WTC11 (cell line): ENCODE data around the gene CEP170B. TPM values are rescaled to one million over a fixed set of nuclear protein-coding genes. Genes with fewer than 3 reads are reported as not detected.

Source experiments
- ATAC-seq: fragments of 200-7000 bp; cut with Tn5 transposase; 2 replicates; pipeline ENCODE4 v1.10.0; 2021; ENCODE audit warnings: mild to moderate bottlenecking, moderate library complexity
- CTCF ChIA-PET: fragments of 300-600 bp; sonication (Branson Sonifier 250); formaldehyde crosslinking; loops from one replicate; lab custom pipeline; 2021; ENCODE audit warnings: antibody characterized with exemption; lab: Charles Lee
- POLR2A ChIA-PET: fragments of 350-600 bp; sonication (Branson Sonifier 250); formaldehyde crosslinking; loops from one replicate; lab custom pipeline; 2021; ENCODE audit warnings: antibody characterized with exemption; lab: Charles Lee
- DNase-seq: peaks from one replicate; pipeline ENCODE4 v3.0.0; 2021; ENCODE audit warnings: low spot score
- H3K27ac Mint-ChIP-seq: 2 replicates; pipeline ENCODE4 v1.8.0; 2021; ENCODE audit warnings: mixed read lengths
- H3K27me3 Mint-ChIP-seq: 2 replicates; pipeline ENCODE4 v1.8.0; 2021; ENCODE audit warnings: low read depth, mild to moderate bottlenecking, moderate library complexity, mixed read lengths
- H3K36me3 Mint-ChIP-seq: 2 replicates; pipeline ENCODE4 v1.8.0; 2021; ENCODE audit warnings: mixed read lengths
- H3K4me1 Mint-ChIP-seq: 2 replicates; pipeline ENCODE4 v1.8.0; 2022; ENCODE audit warnings: mixed read lengths
- H3K4me3 Mint-ChIP-seq: 2 replicates; pipeline ENCODE4 v1.8.0; 2021; ENCODE audit warnings: mild to moderate bottlenecking, moderate library complexity, mixed read lengths
- H3K9me3 Mint-ChIP-seq: 2 replicates; pipeline ENCODE4 v1.8.0; 2021; ENCODE audit warnings: mixed read lengths
- CREB1 ChIP-seq: sonication (generic); formaldehyde crosslinking; IDR thresholded peaks from 2 replicates; pipeline ENCODE4 v1.8.0; 2023; ENCODE audit warnings: mild to moderate bottlenecking, missing genetic modification reagents
- FOXJ3 ChIP-seq: sonication (generic); formaldehyde crosslinking; IDR thresholded peaks from 2 replicates; pipeline ENCODE4 v1.9.0; 2021; ENCODE audit warnings: missing genetic modification reagents, mild to moderate bottlenecking, borderline replicate concordance
- GRHL2 ChIP-seq: fragments of 250-450 bp; sonication (Bioruptor Pico); IDR thresholded peaks from 2 replicates; pipeline ENCODE4 v1.8.0; 2022; ENCODE audit warnings: mild to moderate bottlenecking, moderate library complexity; ENCODE audit not compliant: insufficient replicate concordance, severe bottlenecking
- JUN ChIP-seq: sonication (generic); formaldehyde crosslinking; IDR thresholded peaks from 2 replicates; pipeline ENCODE4 v1.8.0; 2023; ENCODE audit warnings: mild to moderate bottlenecking, missing genetic modification reagents
- TP53 ChIP-seq: sonication (generic); formaldehyde crosslinking; IDR thresholded peaks from 2 replicates; pipeline ENCODE4 v1.8.1; 2023; ENCODE audit warnings: mild to moderate bottlenecking, missing genetic modification reagents
- ZNF121 ChIP-seq: sonication (generic); formaldehyde crosslinking; IDR thresholded peaks from 2 replicates; pipeline ENCODE4 v1.8.0; 2023; ENCODE audit warnings: missing genetic modification reagents
- total RNA-seq: library from RNA; stranded (reverse); gene quantifications from 3 replicates; pipeline ENCODE4 v1.2.3, GENCODE V29; 2021
- TF ChIP-seq, protein P1 (sequence below): fragments of 250-450 bp; sonication (Bioruptor Pico); IDR thresholded peaks from 2 replicates; pipeline ENCODE4 v1.9.0; 2021; ENCODE audit warnings: mild to moderate bottlenecking, borderline replicate concordance
- TF ChIP-seq, protein P2 (sequence below): sonication (generic); formaldehyde crosslinking; IDR thresholded peaks from 2 replicates; pipeline ENCODE4 v1.8.1; 2022; ENCODE audit warnings: missing genetic modification reagents, borderline replicate concordance
- TF ChIP-seq, protein P3 (sequence below): sonication (generic); formaldehyde crosslinking; IDR thresholded peaks from 2 replicates; pipeline ENCODE4 v1.8.0; 2022; ENCODE audit warnings: mild to moderate bottlenecking, missing genetic modification reagents
- TF ChIP-seq, protein P4 (sequence below): fragments of 250-450 bp; sonication (Bioruptor Pico); IDR thresholded peaks from 2 replicates; pipeline ENCODE4 v1.9.0; 2021; ENCODE audit warnings: moderate library complexity, mild to moderate bottlenecking, inconsistent platforms, borderline replicate concordance
- TF ChIP-seq, protein P5 (sequence below): sonication (generic); formaldehyde crosslinking; IDR thresholded peaks from 2 replicates; pipeline ENCODE4 v1.8.1; 2022; ENCODE audit warnings: low read depth, missing genetic modification reagents, borderline replicate concordance
- TF ChIP-seq, protein P6 (sequence below): sonication (generic); formaldehyde crosslinking; IDR thresholded peaks from 2 replicates; pipeline ENCODE4 v1.8.0; 2022; ENCODE audit warnings: missing genetic modification reagents
- TF ChIP-seq, protein P7 (sequence below): sonication (generic); formaldehyde crosslinking; IDR thresholded peaks from 2 replicates; pipeline ENCODE4 v1.8.1; 2023; ENCODE audit warnings: mild to moderate bottlenecking, missing genetic modification reagents, borderline replicate concordance
- TF ChIP-seq, protein P8 (sequence below): sonication (generic); formaldehyde crosslinking; IDR thresholded peaks from 2 replicates; pipeline ENCODE4 v1.8.0; 2022; ENCODE audit warnings: mild to moderate bottlenecking, missing genetic modification reagents

Gene CEP170B
- total RNA-seq, 1 experiment from 2014 or later = 47.0 TPM

DNA sequence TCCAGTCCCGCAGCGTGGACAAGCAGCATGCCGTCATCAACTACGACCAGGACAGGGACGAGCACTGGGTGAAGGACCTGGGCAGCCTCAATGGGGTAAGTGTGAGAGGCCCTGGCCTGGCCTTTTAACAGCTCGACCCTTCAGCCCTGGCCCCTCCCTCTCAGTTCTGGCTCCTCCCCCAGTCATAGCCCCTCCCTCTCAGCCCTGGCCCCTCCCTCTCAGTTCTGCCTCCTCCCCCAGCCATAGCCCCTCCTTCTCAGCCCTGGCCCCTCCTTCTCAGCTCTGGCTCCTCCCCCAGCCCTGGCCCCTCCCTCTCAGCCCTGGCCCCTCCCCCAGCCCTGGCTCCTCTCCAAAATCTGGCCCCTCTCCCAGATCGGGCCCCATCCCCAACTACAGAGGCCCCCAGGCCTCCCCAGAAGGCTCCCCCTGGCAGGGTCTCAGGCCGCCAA is 11.2 kb downstream of the CEP170B start (continued):
- TF ChIP-seq, protein P1, sequence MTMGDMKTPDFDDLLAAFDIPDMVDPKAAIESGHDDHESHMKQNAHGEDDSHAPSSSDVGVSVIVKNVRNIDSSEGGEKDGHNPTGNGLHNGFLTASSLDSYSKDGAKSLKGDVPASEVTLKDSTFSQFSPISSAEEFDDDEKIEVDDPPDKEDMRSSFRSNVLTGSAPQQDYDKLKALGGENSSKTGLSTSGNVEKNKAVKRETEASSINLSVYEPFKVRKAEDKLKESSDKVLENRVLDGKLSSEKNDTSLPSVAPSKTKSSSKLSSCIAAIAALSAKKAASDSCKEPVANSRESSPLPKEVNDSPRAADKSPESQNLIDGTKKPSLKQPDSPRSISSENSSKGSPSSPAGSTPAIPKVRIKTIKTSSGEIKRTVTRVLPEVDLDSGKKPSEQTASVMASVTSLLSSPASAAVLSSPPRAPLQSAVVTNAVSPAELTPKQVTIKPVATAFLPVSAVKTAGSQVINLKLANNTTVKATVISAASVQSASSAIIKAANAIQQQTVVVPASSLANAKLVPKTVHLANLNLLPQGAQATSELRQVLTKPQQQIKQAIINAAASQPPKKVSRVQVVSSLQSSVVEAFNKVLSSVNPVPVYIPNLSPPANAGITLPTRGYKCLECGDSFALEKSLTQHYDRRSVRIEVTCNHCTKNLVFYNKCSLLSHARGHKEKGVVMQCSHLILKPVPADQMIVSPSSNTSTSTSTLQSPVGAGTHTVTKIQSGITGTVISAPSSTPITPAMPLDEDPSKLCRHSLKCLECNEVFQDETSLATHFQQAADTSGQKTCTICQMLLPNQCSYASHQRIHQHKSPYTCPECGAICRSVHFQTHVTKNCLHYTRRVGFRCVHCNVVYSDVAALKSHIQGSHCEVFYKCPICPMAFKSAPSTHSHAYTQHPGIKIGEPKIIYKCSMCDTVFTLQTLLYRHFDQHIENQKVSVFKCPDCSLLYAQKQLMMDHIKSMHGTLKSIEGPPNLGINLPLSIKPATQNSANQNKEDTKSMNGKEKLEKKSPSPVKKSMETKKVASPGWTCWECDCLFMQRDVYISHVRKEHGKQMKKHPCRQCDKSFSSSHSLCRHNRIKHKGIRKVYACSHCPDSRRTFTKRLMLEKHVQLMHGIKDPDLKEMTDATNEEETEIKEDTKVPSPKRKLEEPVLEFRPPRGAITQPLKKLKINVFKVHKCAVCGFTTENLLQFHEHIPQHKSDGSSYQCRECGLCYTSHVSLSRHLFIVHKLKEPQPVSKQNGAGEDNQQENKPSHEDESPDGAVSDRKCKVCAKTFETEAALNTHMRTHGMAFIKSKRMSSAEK (CRISPR knock-in tag) = no peak
- TF ChIP-seq CREB1 = no peak
- TF ChIP-seq, protein P2, sequence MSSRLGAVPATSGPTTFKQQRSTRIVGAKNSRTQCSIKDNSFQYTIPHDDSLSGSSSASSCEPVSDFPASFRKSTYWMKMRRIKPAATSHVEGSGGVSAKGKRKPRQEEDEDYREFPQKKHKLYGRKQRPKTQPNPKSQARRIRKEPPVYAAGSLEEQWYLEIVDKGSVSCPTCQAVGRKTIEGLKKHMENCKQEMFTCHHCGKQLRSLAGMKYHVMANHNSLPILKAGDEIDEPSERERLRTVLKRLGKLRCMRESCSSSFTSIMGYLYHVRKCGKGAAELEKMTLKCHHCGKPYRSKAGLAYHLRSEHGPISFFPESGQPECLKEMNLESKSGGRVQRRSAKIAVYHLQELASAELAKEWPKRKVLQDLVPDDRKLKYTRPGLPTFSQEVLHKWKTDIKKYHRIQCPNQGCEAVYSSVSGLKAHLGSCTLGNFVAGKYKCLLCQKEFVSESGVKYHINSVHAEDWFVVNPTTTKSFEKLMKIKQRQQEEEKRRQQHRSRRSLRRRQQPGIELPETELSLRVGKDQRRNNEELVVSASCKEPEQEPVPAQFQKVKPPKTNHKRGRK (CRISPR knock-in tag) = no peak
- TF ChIP-seq, protein P3, sequence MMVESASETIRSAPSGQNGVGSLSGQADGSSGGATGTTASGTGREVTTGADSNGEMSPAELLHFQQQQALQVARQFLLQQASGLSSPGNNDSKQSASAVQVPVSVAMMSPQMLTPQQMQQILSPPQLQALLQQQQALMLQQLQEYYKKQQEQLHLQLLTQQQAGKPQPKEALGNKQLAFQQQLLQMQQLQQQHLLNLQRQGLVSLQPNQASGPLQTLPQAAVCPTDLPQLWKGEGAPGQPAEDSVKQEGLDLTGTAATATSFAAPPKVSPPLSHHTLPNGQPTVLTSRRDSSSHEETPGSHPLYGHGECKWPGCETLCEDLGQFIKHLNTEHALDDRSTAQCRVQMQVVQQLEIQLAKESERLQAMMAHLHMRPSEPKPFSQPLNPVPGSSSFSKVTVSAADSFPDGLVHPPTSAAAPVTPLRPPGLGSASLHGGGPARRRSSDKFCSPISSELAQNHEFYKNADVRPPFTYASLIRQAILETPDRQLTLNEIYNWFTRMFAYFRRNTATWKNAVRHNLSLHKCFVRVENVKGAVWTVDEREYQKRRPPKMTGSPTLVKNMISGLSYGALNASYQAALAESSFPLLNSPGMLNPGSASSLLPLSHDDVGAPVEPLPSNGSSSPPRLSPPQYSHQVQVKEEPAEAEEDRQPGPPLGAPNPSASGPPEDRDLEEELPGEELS = no peak
- TF ChIP-seq, protein P4, sequence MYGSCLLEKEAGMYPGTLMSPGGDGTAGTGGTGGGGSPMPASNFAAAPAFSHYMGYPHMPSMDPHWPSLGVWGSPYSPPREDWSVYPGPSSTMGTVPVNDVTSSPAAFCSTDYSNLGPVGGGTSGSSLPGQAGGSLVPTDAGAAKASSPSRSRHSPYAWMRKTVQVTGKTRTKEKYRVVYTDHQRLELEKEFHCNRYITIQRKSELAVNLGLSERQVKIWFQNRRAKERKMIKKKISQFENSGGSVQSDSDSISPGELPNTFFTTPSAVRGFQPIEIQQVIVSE = no peak
- no peak for TF ChIP-seq ZNF121 (CRISPR knock-in tag)

DNA sequence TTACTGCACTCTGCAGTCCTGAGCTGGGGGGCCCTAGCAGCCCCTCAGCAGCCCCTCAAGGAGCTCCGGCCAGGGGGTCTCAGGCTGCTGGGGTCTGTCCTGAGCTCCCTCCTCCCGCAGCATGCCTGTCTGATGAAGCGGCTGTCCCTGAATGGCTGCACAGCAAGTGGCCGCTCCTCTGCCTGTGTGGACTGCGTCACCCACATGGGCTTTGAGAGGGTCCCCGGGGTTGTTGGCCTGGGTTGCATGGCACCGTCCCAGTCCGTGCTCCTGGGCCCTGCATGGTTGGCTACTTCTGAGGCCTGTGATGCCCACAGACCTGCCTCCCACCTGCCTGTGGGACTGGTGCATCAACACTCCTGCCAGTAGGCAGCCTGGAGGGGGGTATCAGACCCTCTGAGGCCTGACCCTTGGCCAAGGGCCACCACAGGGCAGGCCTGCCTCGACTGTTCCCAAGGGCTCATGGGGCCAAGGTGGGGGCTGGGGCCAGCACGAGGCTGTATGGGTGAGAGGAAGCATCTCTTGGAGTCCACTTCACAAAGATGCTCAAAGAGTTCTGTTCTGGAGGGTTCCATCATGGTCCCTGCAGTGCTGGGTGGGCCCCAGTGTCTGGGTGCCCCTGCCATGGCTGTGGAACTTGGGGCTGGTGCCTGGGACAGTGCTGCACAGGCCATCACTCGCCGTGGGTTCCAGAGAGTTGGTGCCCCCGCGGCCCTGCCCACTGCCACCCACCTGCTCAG is 12.2 kb downstream of the CEP170B start:
- POLR2A ChIA-PET = no interaction called here
- Mint-ChIP-seq H3K9me3 (no peaks in the 10 kb centered on the region), H3K36me3 (0 out of 2 replicates have a peak, but pooled peaks cover 2% of the 10 kb centered on the region), H3K4me1 (peaks cover 16% of the 10 kb centered on the region), H3K27ac (no peak overlapping the region), H3K27me3 (no peaks in the 10 kb centered on the region), H3K4me3 (no peak overlapping the region)
- CTCF ChIA-PET = interaction anchor here (0.6 to 2.0 kb wide), 8 partner anchors 21 to 977 kb away, joined by 3 to 19 read pairs (median 4); partner anchors contain the start of gene SIVA1
- DNase-seq (no peak), ATAC-seq (no peak)
- TF ChIP-seq, protein P5, sequence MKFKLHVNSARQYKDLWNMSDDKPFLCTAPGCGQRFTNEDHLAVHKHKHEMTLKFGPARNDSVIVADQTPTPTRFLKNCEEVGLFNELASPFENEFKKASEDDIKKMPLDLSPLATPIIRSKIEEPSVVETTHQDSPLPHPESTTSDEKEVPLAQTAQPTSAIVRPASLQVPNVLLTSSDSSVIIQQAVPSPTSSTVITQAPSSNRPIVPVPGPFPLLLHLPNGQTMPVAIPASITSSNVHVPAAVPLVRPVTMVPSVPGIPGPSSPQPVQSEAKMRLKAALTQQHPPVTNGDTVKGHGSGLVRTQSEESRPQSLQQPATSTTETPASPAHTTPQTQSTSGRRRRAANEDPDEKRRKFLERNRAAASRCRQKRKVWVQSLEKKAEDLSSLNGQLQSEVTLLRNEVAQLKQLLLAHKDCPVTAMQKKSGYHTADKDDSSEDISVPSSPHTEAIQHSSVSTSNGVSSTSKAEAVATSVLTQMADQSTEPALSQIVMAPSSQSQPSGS (CRISPR knock-in tag) = no peak
- TF ChIP-seq, protein P6, sequence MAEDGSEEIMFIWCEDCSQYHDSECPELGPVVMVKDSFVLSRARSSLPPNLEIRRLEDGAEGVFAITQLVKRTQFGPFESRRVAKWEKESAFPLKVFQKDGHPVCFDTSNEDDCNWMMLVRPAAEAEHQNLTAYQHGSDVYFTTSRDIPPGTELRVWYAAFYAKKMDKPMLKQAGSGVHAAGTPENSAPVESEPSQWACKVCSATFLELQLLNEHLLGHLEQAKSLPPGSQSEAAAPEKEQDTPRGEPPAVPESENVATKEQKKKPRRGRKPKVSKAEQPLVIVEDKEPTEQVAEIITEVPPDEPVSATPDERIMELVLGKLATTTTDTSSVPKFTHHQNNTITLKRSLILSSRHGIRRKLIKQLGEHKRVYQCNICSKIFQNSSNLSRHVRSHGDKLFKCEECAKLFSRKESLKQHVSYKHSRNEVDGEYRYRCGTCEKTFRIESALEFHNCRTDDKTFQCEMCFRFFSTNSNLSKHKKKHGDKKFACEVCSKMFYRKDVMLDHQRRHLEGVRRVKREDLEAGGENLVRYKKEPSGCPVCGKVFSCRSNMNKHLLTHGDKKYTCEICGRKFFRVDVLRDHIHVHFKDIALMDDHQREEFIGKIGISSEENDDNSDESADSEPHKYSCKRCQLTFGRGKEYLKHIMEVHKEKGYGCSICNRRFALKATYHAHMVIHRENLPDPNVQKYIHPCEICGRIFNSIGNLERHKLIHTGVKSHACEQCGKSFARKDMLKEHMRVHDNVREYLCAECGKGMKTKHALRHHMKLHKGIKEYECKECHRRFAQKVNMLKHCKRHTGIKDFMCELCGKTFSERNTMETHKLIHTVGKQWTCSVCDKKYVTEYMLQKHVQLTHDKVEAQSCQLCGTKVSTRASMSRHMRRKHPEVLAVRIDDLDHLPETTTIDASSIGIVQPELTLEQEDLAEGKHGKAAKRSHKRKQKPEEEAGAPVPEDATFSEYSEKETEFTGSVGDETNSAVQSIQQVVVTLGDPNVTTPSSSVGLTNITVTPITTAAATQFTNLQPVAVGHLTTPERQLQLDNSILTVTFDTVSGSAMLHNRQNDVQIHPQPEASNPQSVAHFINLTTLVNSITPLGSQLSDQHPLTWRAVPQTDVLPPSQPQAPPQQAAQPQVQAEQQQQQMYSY = no peak
- TF ChIP-seq TP53 (CRISPR knock-in tag) (no peak), JUN (CRISPR knock-in tag) (no peak), GRHL2 (CRISPR knock-in tag) (no peak), FOXJ3 (CRISPR knock-in tag) (no peak)
- TF ChIP-seq, protein P7, sequence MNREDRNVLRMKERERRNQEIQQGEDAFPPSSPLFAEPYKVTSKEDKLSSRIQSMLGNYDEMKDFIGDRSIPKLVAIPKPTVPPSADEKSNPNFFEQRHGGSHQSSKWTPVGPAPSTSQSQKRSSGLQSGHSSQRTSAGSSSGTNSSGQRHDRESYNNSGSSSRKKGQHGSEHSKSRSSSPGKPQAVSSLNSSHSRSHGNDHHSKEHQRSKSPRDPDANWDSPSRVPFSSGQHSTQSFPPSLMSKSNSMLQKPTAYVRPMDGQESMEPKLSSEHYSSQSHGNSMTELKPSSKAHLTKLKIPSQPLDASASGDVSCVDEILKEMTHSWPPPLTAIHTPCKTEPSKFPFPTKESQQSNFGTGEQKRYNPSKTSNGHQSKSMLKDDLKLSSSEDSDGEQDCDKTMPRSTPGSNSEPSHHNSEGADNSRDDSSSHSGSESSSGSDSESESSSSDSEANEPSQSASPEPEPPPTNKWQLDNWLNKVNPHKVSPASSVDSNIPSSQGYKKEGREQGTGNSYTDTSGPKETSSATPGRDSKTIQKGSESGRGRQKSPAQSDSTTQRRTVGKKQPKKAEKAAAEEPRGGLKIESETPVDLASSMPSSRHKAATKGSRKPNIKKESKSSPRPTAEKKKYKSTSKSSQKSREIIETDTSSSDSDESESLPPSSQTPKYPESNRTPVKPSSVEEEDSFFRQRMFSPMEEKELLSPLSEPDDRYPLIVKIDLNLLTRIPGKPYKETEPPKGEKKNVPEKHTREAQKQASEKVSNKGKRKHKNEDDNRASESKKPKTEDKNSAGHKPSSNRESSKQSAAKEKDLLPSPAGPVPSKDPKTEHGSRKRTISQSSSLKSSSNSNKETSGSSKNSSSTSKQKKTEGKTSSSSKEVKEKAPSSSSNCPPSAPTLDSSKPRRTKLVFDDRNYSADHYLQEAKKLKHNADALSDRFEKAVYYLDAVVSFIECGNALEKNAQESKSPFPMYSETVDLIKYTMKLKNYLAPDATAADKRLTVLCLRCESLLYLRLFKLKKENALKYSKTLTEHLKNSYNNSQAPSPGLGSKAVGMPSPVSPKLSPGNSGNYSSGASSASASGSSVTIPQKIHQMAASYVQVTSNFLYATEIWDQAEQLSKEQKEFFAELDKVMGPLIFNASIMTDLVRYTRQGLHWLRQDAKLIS (CRISPR knock-in tag) = no peak
- TF ChIP-seq, protein P8, sequence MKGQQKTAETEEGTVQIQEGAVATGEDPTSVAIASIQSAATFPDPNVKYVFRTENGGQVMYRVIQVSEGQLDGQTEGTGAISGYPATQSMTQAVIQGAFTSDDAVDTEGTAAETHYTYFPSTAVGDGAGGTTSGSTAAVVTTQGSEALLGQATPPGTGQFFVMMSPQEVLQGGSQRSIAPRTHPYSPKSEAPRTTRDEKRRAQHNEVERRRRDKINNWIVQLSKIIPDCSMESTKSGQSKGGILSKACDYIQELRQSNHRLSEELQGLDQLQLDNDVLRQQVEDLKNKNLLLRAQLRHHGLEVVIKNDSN (CRISPR knock-in tag) = no peak
